ENCODE results near the gene FAAP100. TPM values are rescaled to one million over a fixed set of nuclear protein-coding genes. Genes with fewer than 3 reads are reported as not detected.

The FAAP100 gene
- polyA plus RNA-seq, 1 donor from 2014 or later: 56.3 TPM

- H3K4me3 ChIP-seq (ENCODE audit: low read length): no peak overlapping the region
- no peaks in the 10 kb centered on the region for H3K27me3 ChIP-seq (ENCODE audit: insufficient read depth, low read depth, low read length)
- H3K9me2 ChIP-seq (ENCODE audit: insufficient read depth, low read length): no peaks in the 10 kb centered on the region
- no peak overlapping the region for H3K9ac ChIP-seq (ENCODE audit: low read length)
- H4K20me1 ChIP-seq (ENCODE audit: insufficient read depth): no peaks in the 10 kb centered on the region
- no peaks in the 10 kb centered on the region for H3K79me2 ChIP-seq (replicated peaks; ENCODE audit: insufficient read depth, low read length)
- no peak overlapping the region for H3K4me2 ChIP-seq (ENCODE audit: low read length)
- TF ChIP-seq TAF1 (IDR thresholded peaks at IDR 0.05; ENCODE audit: low read depth) (no peak), EZH2 (IDR thresholded peaks at IDR 0.05; ENCODE audit: borderline replicate concordance, insufficient read depth, low read length, poor library complexity, severe bottlenecking) (no peak), SMC3 (conservative IDR thresholded peaks at IDR 0.05; ENCODE audit: poor library complexity) (no peak), EP300 (conservative IDR thresholded peaks at IDR 0.05; ENCODE audit: poor library complexity, severe bottlenecking) (no peak), REST (IDR thresholded peaks at IDR 0.05; ENCODE audit: borderline replicate concordance) (no peak), CTCF (IDR thresholded peaks at IDR 0.05; ENCODE audit: poor library complexity, severe bottlenecking) (no peak), POLR2AphosphoS5 (IDR thresholded peaks at IDR 0.05) (no peak), MXI1 (conservative IDR thresholded peaks at IDR 0.05; ENCODE audit: poor library complexity, severe bottlenecking) (no peak), RAD21 (conservative IDR thresholded peaks at IDR 0.05) (no peak)
- H3K9me3 ChIP-seq (ENCODE audit: low read length): no peaks in the 10 kb centered on the region
- H3F3A ChIP-seq (ENCODE audit: insufficient read depth, low read length, poor library complexity, severe bottlenecking): no peaks in the 10 kb centered on the region
- no peak overlapping the region for H3K27ac ChIP-seq (ENCODE audit: low read length)
- no peak overlapping the region for H2AFZ ChIP-seq (ENCODE audit: low read depth, low read length)
- no peaks in the 10 kb centered on the region for H3K36me3 ChIP-seq (ENCODE audit: insufficient read depth, low read length)
Observed at GRCh38 chr17:81599719-81600486, 47.8 kb upstream of the FAAP100 start.

- no peaks in the 10 kb centered on the region for H3K27me3 ChIP-seq (ENCODE audit: insufficient read depth, low read depth, low read length)
- H3K27ac ChIP-seq (ENCODE audit: low read length): no peak overlapping the region
- H4K20me1 ChIP-seq (ENCODE audit: insufficient read depth): no peaks in the 10 kb centered on the region
- TF ChIP-seq RAD21 (conservative IDR thresholded peaks at IDR 0.05): no peak
- no peak for TF ChIP-seq MXI1 (conservative IDR thresholded peaks at IDR 0.05; ENCODE audit: poor library complexity, severe bottlenecking)
- TF ChIP-seq POLR2AphosphoS5 (IDR thresholded peaks at IDR 0.05): no peak
- TF ChIP-seq EP300 (conservative IDR thresholded peaks at IDR 0.05; ENCODE audit: poor library complexity, severe bottlenecking): no peak
- no peak for TF ChIP-seq CTCF (IDR thresholded peaks at IDR 0.05; ENCODE audit: poor library complexity, severe bottlenecking)
- no peak for TF ChIP-seq EZH2 (IDR thresholded peaks at IDR 0.05; ENCODE audit: borderline replicate concordance, insufficient read depth, low read length, poor library complexity, severe bottlenecking)
- TF ChIP-seq SMC3 (conservative IDR thresholded peaks at IDR 0.05; ENCODE audit: poor library complexity): no peak
- no peak for TF ChIP-seq REST (IDR thresholded peaks at IDR 0.05; ENCODE audit: borderline replicate concordance)
- no peak for TF ChIP-seq TAF1 (IDR thresholded peaks at IDR 0.05; ENCODE audit: low read depth)
- no peaks in the 10 kb centered on the region for H3K9me3 ChIP-seq (ENCODE audit: low read length)
- no peaks in the 10 kb centered on the region for H3K79me2 ChIP-seq (replicated peaks; ENCODE audit: insufficient read depth, low read length)
- H3F3A ChIP-seq (ENCODE audit: insufficient read depth, low read length, poor library complexity, severe bottlenecking): no peaks in the 10 kb centered on the region
- no peak overlapping the region for H3K4me2 ChIP-seq (ENCODE audit: low read length)
- H3K9ac ChIP-seq (ENCODE audit: low read length): no peak overlapping the region
- H3K4me3 ChIP-seq (ENCODE audit: low read length): no peak overlapping the region
- no peaks in the 10 kb centered on the region for H3K9me2 ChIP-seq (ENCODE audit: insufficient read depth, low read length)
- H3K36me3 ChIP-seq (ENCODE audit: insufficient read depth, low read length): no peaks in the 10 kb centered on the region
- H2AFZ ChIP-seq (ENCODE audit: low read depth, low read length): no peak overlapping the region
Observed at GRCh38 chr17:81593105-81593871, 41.1 kb upstream of the FAAP100 start.
